H7 (cell line): Measurements from ENCODE around the gene PSMB3. TPM values are rescaled to one million over a fixed set of nuclear protein-coding genes. Genes with fewer than 3 reads are reported as not detected.

Experiments used
- DNase-seq: peaks from one replicate; pipeline ENCODE4 v3.0.0; 2012
- H3K27me3 ChIP-seq: 2 replicates; pipeline ENCODE4 v1.6.0; 2011; ENCODE audit warnings: mild to moderate bottlenecking, low read length; ENCODE audit not compliant: control insufficient read depth, insufficient read depth
- H3K36me3 ChIP-seq: replicated peaks from 2 replicates; pipeline ENCODE4 v1.5.1; 2011; ENCODE audit warnings: low read length; ENCODE audit not compliant: control insufficient read depth, insufficient read depth
- H3K4me3 ChIP-seq: 2 replicates; pipeline ENCODE4 v1.5.1; 2011; ENCODE audit warnings: low read depth, mild to moderate bottlenecking, control low read depth, low read length, moderate library complexity; ENCODE audit not compliant: insufficient read depth
- total RNA-seq: library from RNA; depleted of rRNA; stranded (reverse); fragments of >200 nt; shearing (Covaris generic); gene quantifications from 2 replicates; pipeline ENCODE4 v1.2.3, GENCODE V29; 2014

The PSMB3 gene
- total RNA-seq, 1 experiment from 2014 or later, result 530 TPM

DNA sequence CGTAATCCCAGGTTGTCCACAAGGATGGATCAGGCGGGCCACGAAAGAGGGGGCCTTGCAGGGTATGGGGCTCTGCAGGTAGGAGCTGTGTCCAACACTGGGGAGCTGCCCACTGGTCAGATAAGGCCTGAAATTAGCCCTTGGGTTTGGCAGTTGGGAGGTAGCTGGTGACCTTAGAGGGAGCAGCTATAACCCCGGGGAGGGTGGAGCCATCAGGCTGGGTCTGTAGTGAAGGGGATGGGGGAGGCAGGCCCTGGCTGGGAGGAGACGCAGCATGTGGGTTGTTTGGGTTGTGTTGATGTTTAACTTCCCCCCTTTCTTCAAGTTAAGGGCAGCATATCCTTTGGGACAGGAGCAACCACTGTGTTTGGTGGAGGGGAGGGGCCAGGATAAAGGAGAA lies 41.6 kb upstream of the PSMB3 start:
- Histone ChIP-seq H3K27me3 (peaks cover 23% of the 10 kb centered on the region; the same call in 1 of the 2 replicates), H3K36me3 (no peaks in the 10 kb centered on the region; the same call in 1 of the 2 replicates), H3K4me3 (no peak overlapping the region)
- DNase-seq, result peak; percentile 58

GRCh38 chr17:38711792-38712571 lies 40.6 kb upstream of the PSMB3 start:
- DNase-seq, result peak; percentile 45
- H3K36me3 ChIP-seq, result no peaks in the 10 kb centered on the region; the same call in 1 of the 2 replicates
- H3K4me3 ChIP-seq, result no peak overlapping the region
- H3K27me3 ChIP-seq, result peaks cover 14% of the 10 kb centered on the region; the same call in 1 of the 2 replicates

- no peak for DNase-seq
- Histone ChIP-seq H3K4me3 (no peak overlapping the region), H3K27me3 (peaks cover 8% of the 10 kb centered on the region; the same call in 1 of the 2 replicates), H3K36me3 (no peaks in the 10 kb centered on the region; the same call in 1 of the 2 replicates)
These were observed 39.9 kb upstream of the PSMB3 start for GRCh38 chr17:38712593-38712992.

DNA sequence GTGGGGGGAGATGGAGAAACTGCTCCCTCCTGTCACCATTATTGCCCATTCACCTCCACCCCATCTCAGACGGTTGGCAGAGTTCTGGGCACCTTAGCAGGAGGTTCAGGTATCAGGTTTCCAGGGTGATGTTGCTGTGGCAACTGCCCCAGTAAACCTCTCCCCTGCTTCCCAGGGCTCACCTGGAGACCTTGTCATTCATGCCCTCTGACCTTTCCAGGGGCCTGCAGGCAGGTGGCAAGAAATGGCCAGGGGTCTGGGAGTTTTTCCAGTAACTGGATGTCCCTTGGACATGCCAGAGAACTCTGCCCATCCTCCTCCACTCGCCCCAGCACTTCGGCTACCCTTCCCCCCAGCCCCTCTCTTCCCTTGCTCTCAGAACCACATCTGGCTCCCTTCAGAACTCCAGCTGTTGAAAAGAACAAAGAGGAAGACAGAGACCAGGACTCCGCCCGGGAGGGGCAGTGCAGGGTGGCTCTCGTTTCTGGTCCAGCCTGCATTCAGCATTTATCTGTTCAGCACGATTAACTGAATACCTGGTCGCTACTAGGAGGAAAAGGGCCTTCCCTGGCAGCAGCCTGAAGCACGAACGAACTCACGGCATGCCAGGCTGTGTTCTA lies 39.0 kb upstream of the PSMB3 start:
- Histone ChIP-seq H3K36me3 (no peaks in the 10 kb centered on the region; the same call in 1 of the 2 replicates), H3K4me3 (no peak overlapping the region), H3K27me3 (peaks cover 2% of the 10 kb centered on the region; the same call in 1 of the 2 replicates)
- peak; percentile 76 for DNase-seq

DNA sequence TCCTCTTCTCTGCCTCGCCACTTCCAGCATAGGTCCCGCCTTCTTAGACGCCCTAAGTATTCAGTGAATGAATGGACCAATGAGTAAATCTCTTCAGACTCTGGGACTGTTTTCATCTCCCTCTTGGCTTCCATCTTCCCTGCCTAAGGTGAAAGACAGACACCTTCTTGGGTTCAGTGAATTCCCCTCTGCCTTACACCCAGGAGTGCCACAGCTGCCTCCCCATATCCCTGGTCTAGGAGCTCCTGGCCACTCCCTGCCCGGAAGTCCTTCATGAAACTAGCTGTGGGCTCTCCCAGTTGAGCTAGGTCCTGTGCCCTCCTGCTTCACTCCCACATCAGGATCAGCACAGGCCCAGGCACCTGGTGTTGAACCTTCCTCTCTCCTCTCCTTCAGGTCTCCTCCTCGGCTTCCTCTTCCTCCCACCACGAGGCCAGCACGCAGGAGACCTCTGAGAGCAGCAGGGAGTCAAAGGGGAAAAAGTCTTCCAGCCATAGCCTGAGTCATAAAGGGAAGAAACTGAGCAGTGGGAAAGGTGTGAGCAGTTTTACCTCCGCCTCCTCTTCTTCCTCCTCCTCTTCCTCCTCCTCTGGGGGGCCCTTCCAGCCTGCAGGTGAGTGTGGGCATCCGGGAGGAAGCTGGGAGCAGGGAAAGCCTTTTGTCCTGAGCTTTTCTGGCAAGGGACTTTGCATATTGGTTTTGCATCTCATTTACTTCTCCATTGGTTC lies 37.2 kb upstream of the PSMB3 start:
- peak; percentile 80 for DNase-seq
- no peaks in the 10 kb centered on the region; the same call in 1 of the 2 replicates for H3K36me3 ChIP-seq
- H3K27me3 ChIP-seq, result peaks cover 4% of the 10 kb centered on the region
- no peak overlapping the region for H3K4me3 ChIP-seq

GRCh38 chr17:38716368-38717005 lies 36.1 kb upstream of the PSMB3 start:
- DNase-seq, result no peak
- Histone ChIP-seq H3K36me3 (no peaks in the 10 kb centered on the region; the same call in 1 of the 2 replicates), H3K4me3 (no peak overlapping the region), H3K27me3 (peaks cover 11% of the 10 kb centered on the region)

DNA sequence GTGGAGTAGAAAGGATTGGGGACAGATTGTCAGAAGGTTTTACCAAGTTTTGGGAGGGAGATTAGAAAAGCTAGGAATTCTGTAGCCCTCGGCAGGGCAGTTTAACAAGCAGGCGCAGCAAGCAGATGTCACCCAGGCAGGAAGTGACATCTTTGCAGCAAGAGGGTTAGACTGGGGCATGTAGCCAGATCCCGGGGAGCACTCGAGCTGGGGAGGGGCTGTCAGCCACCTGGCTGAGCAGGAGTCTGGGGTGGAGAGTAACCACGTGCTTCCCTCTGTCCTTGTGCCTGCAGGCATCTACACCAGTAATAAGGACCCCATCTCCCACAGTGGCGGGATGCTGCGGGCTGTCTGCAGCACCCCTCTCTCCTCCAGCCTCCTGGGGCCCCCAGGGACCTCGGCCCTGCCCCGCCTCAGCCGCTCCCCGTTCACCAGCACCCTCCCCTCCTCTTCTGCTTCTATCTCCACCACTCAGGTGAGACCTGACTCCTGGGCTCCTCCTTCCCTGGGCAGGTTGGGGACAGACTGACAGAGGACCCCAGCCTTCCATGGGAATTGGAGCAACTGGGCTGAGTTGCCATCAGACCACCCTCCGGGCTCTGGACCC lies 35.3 kb upstream of the PSMB3 start:
- H3K27me3 ChIP-seq, result peaks cover 11% of the 10 kb centered on the region
- no peak overlapping the region for H3K4me3 ChIP-seq
- H3K36me3 ChIP-seq, result no peaks in the 10 kb centered on the region; the same call in 1 of the 2 replicates
- DNase-seq, result no peak

- peak; percentile 89 for DNase-seq
- peak overlapping the region; percentile 57 for H3K4me3 ChIP-seq
These were observed 33.1 kb upstream of the PSMB3 start for GRCh38 chr17:38719289-38719942.

GRCh38 chr17:38719943-38720641 lies 32.4 kb upstream of the PSMB3 start:
- H3K4me3 ChIP-seq, result peak overlapping the region; percentile 57
- no peaks in the 10 kb centered on the region for H3K36me3 ChIP-seq
- DNase-seq, result peak; percentile 99
- H3K27me3 ChIP-seq, result peaks cover 11% of the 10 kb centered on the region

More at GRCh38 chr17:38719289-38719942, 33.1 kb upstream of the PSMB3 start:
- H3K36me3 ChIP-seq, result no peaks in the 10 kb centered on the region; the same call in 1 of the 2 replicates
- H3K27me3 ChIP-seq, result peaks cover 11% of the 10 kb centered on the region

- Histone ChIP-seq H3K4me3 (no peak overlapping the region), H3K27me3 (peaks cover 11% of the 10 kb centered on the region), H3K36me3 (no peaks in the 10 kb centered on the region)
- no peak for DNase-seq
These were observed 31.6 kb upstream of the PSMB3 start for GRCh38 chr17:38720941-38721340.

- no peak for DNase-seq
- Histone ChIP-seq H3K4me3 (no peak overlapping the region), H3K27me3 (peaks cover 11% of the 10 kb centered on the region), H3K36me3 (no peaks in the 10 kb centered on the region)
These were observed 30.7 kb upstream of the PSMB3 start for GRCh38 chr17:38721802-38722201.

DNA sequence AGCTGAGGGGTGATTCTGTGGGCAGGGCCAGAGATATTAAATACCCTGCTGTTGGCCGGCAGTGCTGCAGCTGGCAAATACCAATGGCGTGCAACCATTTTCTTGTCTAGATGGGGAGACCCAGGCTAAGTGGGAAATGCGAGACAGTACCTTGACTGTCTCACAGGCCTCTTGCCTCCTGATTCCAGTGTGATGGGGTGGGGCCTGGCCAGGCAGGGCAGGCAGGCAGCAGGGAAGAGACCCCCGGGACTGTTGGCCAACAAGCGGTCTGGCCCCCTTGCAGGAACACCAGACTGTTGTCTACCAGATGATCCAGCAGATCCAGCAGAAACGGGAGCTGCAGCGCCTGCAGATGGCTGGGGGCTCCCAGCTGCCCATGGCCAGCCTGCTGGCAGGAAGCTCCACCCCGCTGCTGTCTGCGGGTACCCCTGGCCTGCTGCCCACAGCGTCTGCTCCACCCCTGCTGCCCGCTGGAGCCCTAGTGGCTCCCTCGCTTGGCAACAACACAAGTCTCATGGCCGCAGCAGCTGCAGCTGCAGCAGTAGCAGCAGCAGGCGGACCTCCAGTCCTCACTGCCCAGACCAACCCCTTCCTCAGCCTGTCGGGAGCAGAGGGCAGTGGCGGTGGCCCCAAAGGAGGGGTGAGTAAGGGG lies 28.1 kb upstream of the PSMB3 start:
- Histone ChIP-seq H3K36me3 (no peaks in the 10 kb centered on the region), H3K27me3 (peaks cover 19% of the 10 kb centered on the region), H3K4me3 (no peak overlapping the region)
- no peak for DNase-seq

- H3K4me3 ChIP-seq, result no peak overlapping the region
- DNase-seq, result no peak
- H3K27me3 ChIP-seq, result peaks cover 19% of the 10 kb centered on the region
- no peaks in the 10 kb centered on the region for H3K36me3 ChIP-seq
These were observed 27.5 kb upstream of the PSMB3 start for GRCh38 chr17:38725066-38725465.
